HepG2 (cell line): ENCODE results near the gene PRPS1L1. TPM values are rescaled to one million over a fixed set of nuclear protein-coding genes. Genes with fewer than 3 reads are reported as not detected.

Source experiments
- ATAC-seq: fragments of 200-7000 bp; cut with Tn5 transposase; 3 replicates; pipeline ENCODE4 v1.9.1; 2020; ENCODE audit warnings: mild to moderate bottlenecking, moderate library complexity
- BruUV-seq: library from RNA; stranded (reverse); fragments of 400-500 nt; replicated peaks from 2 replicates; lab custom pipeline; 2021; lab: Mats Ljungman, UMichigan
- CTCF ChIA-PET: fragments of 300-600 bp; formaldehyde crosslinking; extraction: SDS; loops from one replicate; lab custom pipeline; 2021; ENCODE audit warnings: low total read pairs, inconsistent platforms, low intra/inter-chr PET ratio; lab: Yijun Ruan, JAX
- POLR2A ChIA-PET: fragments of 350-600 bp; sonication (Branson Sonifier 250); formaldehyde crosslinking; loops from one replicate; lab custom pipeline; 2020; ENCODE audit warnings: antibody characterized with exemption, inconsistent platforms; lab: Yijun Ruan, JAX
- DNase-seq: peaks from one replicate; pipeline ENCODE4 v3.0.0-alpha.2; 2015; ENCODE audit warnings: low spot score
- FAIRE-seq: peaks from 3 replicates; lab custom pipeline; 2011; peaks lifted over from hg19 to GRCh38; lab: Jason Lieb, UNC
- H2AFZ ChIP-seq: one replicate; pipeline ENCODE4 v1.6.1; 2011; ENCODE audit warnings: low read length, inconsistent platforms
- H3K27ac ChIP-seq: fragments of 300-600 bp; 3 replicates; pipeline ENCODE4 v1.8.0; 2011; ENCODE audit warnings: mixed run types, mild to moderate bottlenecking, mixed read lengths, low read length, inconsistent platforms; ENCODE audit not compliant: insufficient read depth; ENCODE audit errors: extremely low read length
- H3K27me3 ChIP-seq, 2 experiments: fragments of 200-600 bp in 1 of 2; 2 replicates in 1 of 2; 3 replicates in 1 of 2; pipeline versions ENCODE4 v1.6.0 to v1.8.0; 2011; ENCODE audit warnings: low read length in 2 of 2, mild to moderate bottlenecking in 2 of 2, moderate library complexity in 2 of 2, inconsistent platforms in 1 of 2; ENCODE audit not compliant: insufficient read depth in 2 of 2, control insufficient read depth in 1 of 2
- H3K36me3 ChIP-seq, 2 experiments: fragments of 200-600 bp in 1 of 2; replicated peaks in 1 of 2; 2 replicates in 1 of 2; 3 replicates in 1 of 2; pipeline versions ENCODE4 v1.5.1 to v1.8.0; 2011; ENCODE audit warnings: low read length in 2 of 2, inconsistent platforms in 1 of 2; ENCODE audit not compliant: insufficient read depth in 2 of 2, control insufficient read depth in 1 of 2
- H3K4me1 ChIP-seq: 2 replicates; pipeline ENCODE4 v1.5.1; 2012; ENCODE audit warnings: low read length, inconsistent platforms; ENCODE audit not compliant: insufficient read depth
- H3K4me2 ChIP-seq: 2 replicates; pipeline ENCODE4 v1.6.0; 2011; ENCODE audit warnings: low read depth, low read length, inconsistent platforms
- H3K4me3 ChIP-seq, 3 experiments: fragments of 200-600 bp in 1 of 3; sonication (generic), shearing (Covaris generic) in 1 of 3; replicated peaks in 1 of 3; 2 replicates each; pipeline ENCODE4 v1.5.1; 2011 to 2016; ENCODE audit warnings: low read length in 3 of 3, inconsistent platforms in 2 of 3, low read depth in 2 of 3, mild to moderate bottlenecking in 2 of 3, control low read depth in 1 of 3, mixed read lengths in 1 of 3; ENCODE audit not compliant: insufficient read depth in 1 of 3
- H3K79me2 ChIP-seq: one replicate; pipeline ENCODE4 v1.6.1; 2011; ENCODE audit warnings: low read length, inconsistent platforms; ENCODE audit not compliant: insufficient read depth
- H3K9ac ChIP-seq: 2 replicates; pipeline ENCODE4 v1.6.0; 2011; ENCODE audit warnings: mild to moderate bottlenecking, low read depth, low read length, inconsistent platforms; ENCODE audit not compliant: insufficient read depth
- H3K9me3 ChIP-seq: 2 replicates; pipeline ENCODE4 v1.5.1; 2012; ENCODE audit warnings: mild to moderate bottlenecking, low read length
- H4K20me1 ChIP-seq: 2 replicates; pipeline ENCODE4 v1.6.0; 2011; ENCODE audit warnings: inconsistent platforms, mild to moderate bottlenecking, low read length, moderate library complexity; ENCODE audit not compliant: insufficient read depth
- ARID5B ChIP-seq: IDR thresholded peaks from 2 replicates; pipeline ENCODE4 v1.4.0; 2020; ENCODE audit warnings: mild to moderate bottlenecking, missing genetic modification reagents
- ARNT2 ChIP-seq: sonication (generic); formaldehyde crosslinking; IDR thresholded peaks from 2 replicates; pipeline ENCODE4 v1.8.0; 2022; ENCODE audit warnings: mild to moderate bottlenecking, low read depth, missing genetic modification reagents, moderate library complexity
- CCAR2 ChIP-seq: fragments of 200-400 bp; formaldehyde crosslinking; optimal IDR thresholded peaks from 2 replicates; pipeline ENCODE3; 2018; ENCODE audit warnings: low read depth, mild to moderate bottlenecking, low read length, moderate library complexity
- FOSL1 ChIP-seq: sonication (generic); formaldehyde crosslinking; IDR thresholded peaks from 2 replicates; pipeline ENCODE4 v1.9.0; 2021; ENCODE audit warnings: missing genetic modification reagents, borderline replicate concordance
- FOXK2 ChIP-seq: fragments of 450-650 bp; IDR thresholded peaks from 2 replicates; pipeline ENCODE4 v1.6.1; 2016
- IRF1 ChIP-seq: sonication (generic); formaldehyde crosslinking; IDR thresholded peaks from 2 replicates; pipeline ENCODE4 v1.4.0; 2020; ENCODE audit warnings: low read depth, mild to moderate bottlenecking, missing genetic modification reagents
- PBX2 ChIP-seq: IDR thresholded peaks from 2 replicates; pipeline ENCODE4 v1.6.1; 2016; ENCODE audit warnings: control low read depth
- TAF15 ChIP-seq: fragments of 200-400 bp; formaldehyde crosslinking; IDR thresholded peaks from one replicate; pipeline ENCODE4 v1.6.1; 2018; ENCODE audit warnings: mild to moderate bottlenecking, low read depth, low read length; ENCODE audit not compliant: poor library complexity, severe bottlenecking
- TBP ChIP-seq: sonication (generic); formaldehyde crosslinking; IDR thresholded peaks from 2 replicates; pipeline ENCODE4 v1.5.0; 2020; ENCODE audit warnings: missing genetic modification reagents
- ZC3H13 ChIP-seq: sonication (generic); formaldehyde crosslinking; IDR thresholded peaks from 2 replicates; pipeline ENCODE4 v1.8.1; 2023; ENCODE audit warnings: mild to moderate bottlenecking, missing genetic modification reagents, moderate library complexity
- ZFP36L2 ChIP-seq: sonication (generic); formaldehyde crosslinking; IDR thresholded peaks from 2 replicates; pipeline ENCODE4 v1.4.0; 2020; ENCODE audit warnings: missing genetic modification reagents
- ZNF12 ChIP-seq: sonication (generic); formaldehyde crosslinking; IDR thresholded peaks from 2 replicates; pipeline ENCODE4 v1.5.0; 2020; ENCODE audit warnings: missing genetic modification reagents
- ZNF713 ChIP-seq: sonication (generic); formaldehyde crosslinking; IDR thresholded peaks from 2 replicates; pipeline ENCODE4 v1.4.0; 2020; ENCODE audit warnings: mild to moderate bottlenecking, missing genetic modification reagents
- ZNF720 ChIP-seq: sonication (generic); formaldehyde crosslinking; IDR thresholded peaks from 2 replicates; pipeline ENCODE4 v1.4.0; 2020; ENCODE audit warnings: missing genetic modification reagents
- WGBS: methylation state at CpG from one replicate; pipeline ENCODE4 v1.1.6; 2017; ENCODE audit warnings: low lambda C conversion rate; 5-methylcytosine and 5-hydroxymethylcytosine counted together
- in situ Hi-C: cut with HindIII; loops from 2 replicates; pipeline ENCODE4 v1.10.0; 2017; ENCODE audit warnings: low pct_unique_long_range_greater_than_20kb; ENCODE audit not compliant: extremely low pct_ligation_motif_present
- intact Hi-C: fragments of 100-400 bp; cut with micrococcal nuclease; formaldehyde crosslinking; loops from one replicate; pipeline ENCODE4 v1.10.0; 2022; ENCODE audit not compliant: unreplicated experiment
- polyA plus RNA-seq, 8 experiments: library from polyadenylated mRNA; depleted of rRNA in 3 of 8; stranded (reverse) in 7 of 8; unstranded in 1 of 8; fragments of >200 nt; fragmentation: Illumina TruSeq in 4 of 8; extraction: Trizol in 4 of 8; gene quantifications; 2 replicates each; pipeline versions ENCODE4 v1.2.1 to v1.2.3, GENCODE V29; 2011 to 2016; ENCODE audit warnings: low read depth in 4 of 8, missing spikeins in 1 of 8, mixed read lengths in 1 of 8; ENCODE audit not compliant: insufficient read depth in 1 of 8
- total RNA-seq, 5 experiments: library from RNA; depleted of rRNA; stranded (reverse); fragments of >200 nt; fragmentation: Illumina TruSeq; extraction: Trizol; gene quantifications; 2 replicates each; pipeline ENCODE4 v1.2.3, GENCODE V29; 2016; ENCODE audit warnings: low read depth in 1 of 5

The PRPS1L1 gene
- total and polyA plus RNA-seq, 2 of the 13 experiments (the other 11 are each of a cell fraction or from before 2014, with no cell fraction given): not detected

- no peak for TF ChIP-seq IRF1 (CRISPR knock-in tag)
Observed at GRCh38 chr7:17991866-17992648, 35.6 kb downstream of the PRPS1L1 start (continued).

GRCh38 chr7:17990761-17991160 is 36.9 kb downstream of the PRPS1L1 start:
- no peak for FAIRE-seq
- no peak overlapping the region for H3K9ac ChIP-seq
- BruUV-seq: no TSS peak
- intact Hi-C loops (loop anchor here (5.0 kb wide), 1 partner anchor 283 kb away; no protein-coding TSS in a partner anchor), in situ Hi-C loops (no loop called here)
- no peaks in the 10 kb centered on the region; a peak in 1 of 5 replicates for H3K27me3 ChIP-seq
- 67% methylated on average over 3 of the region's 3 CpGs for WGBS
- H2AFZ ChIP-seq: no peak overlapping the region
- no peak overlapping the region for H3K4me2 ChIP-seq
- H3K4me1 ChIP-seq: peaks cover 2% of the 10 kb centered on the region; the same call in 1 of the 2 replicates
- no peak for DNase-seq
- H3K4me3 ChIP-seq: no peak overlapping the region
- H3K79me2 ChIP-seq: no peaks in the 10 kb centered on the region
- H3K27ac ChIP-seq: no peak overlapping the region
- no peak for ATAC-seq
- no peaks in the 10 kb centered on the region for H3K9me3 ChIP-seq
- H3K36me3 ChIP-seq: no peaks in the 10 kb centered on the region
- H4K20me1 ChIP-seq: no peaks in the 10 kb centered on the region
- TF ChIP-seq FOSL1 (no peak), PBX2 (CRISPR knock-in tag) (no peak), CCAR2 (no peak), ZNF12 (no peak), ARNT2 (CRISPR knock-in tag) (no peak), ZFP36L2 (CRISPR knock-in tag) (no peak), ARID5B (CRISPR knock-in tag) (no peak), TAF15 (no peak), ZNF720 (CRISPR knock-in tag) (no peak), TBP (CRISPR knock-in tag) (no peak), ZNF713 (CRISPR knock-in tag) (no peak), FOXK2 (no peak), ZC3H13 (no peak)
- TF ChIP-seq, all 625 proteins: peak for 0
- CTCF ChIA-PET: no interaction called here
- POLR2A ChIA-PET: no interaction called here
